ENCODE data around the gene NTN1. TPM values are rescaled to one million over a fixed set of nuclear protein-coding genes. Genes with fewer than 3 reads are reported as not detected.

The NTN1 gene
- total RNA-seq, 2 donors from 2014 or later = 0.69 to 1.5 TPM

Other genes with a start within 250 kb of the NTN1 start
- gene MFSD6L, start 222.1 kb upstream of the NTN1 start, total RNA-seq = under 1 TPM; 0.10 to 0.14 TPM
- 1 to 10 TPM in 1 of 2 donors, under 1 TPM in 1; 0.99 to 2.6 TPM for gene PIK3R6, start 153.8 kb upstream of the NTN1 start, total RNA-seq
- gene PIK3R5, start 55.8 kb upstream of the NTN1 start, total RNA-seq = 10 to 100 TPM; 43.0 to 45.4 TPM